Activated T-helper 17 cell treated with anti-CD3 and anti-CD28 coated beads, Interleukin-2, amount 50 U/mL, for 72 hours (primary cell): Measurements from ENCODE around the gene PEX10. TPM values are rescaled to one million over a fixed set of nuclear protein-coding genes. Genes with fewer than 3 reads are reported as not detected.

Experiments used
- ATAC-seq: fragments of 150-1000 bp; cut with Tn5 transposase; replicated peaks from 2 replicates; pipeline ENCODE4 v1.10.0; 2021; ENCODE audit warnings: mild to moderate bottlenecking, moderate library complexity
- H3K27ac Mint-ChIP-seq: one replicate; pipeline ENCODE4 v1.8.0; 2022; ENCODE audit warnings: mixed read lengths
- H3K27me3 Mint-ChIP-seq: one replicate; pipeline ENCODE4 v1.8.0; 2022; ENCODE audit warnings: mixed read lengths
- H3K36me3 Mint-ChIP-seq: one replicate; pipeline ENCODE4 v1.8.0; 2022; ENCODE audit warnings: low read depth, mild to moderate bottlenecking, mixed read lengths
- H3K4me1 Mint-ChIP-seq: one replicate; pipeline ENCODE4 v1.8.0; 2022; ENCODE audit warnings: mixed read lengths
- H3K4me3 Mint-ChIP-seq: one replicate; pipeline ENCODE4 v1.8.0; 2022; ENCODE audit warnings: mild to moderate bottlenecking, mixed read lengths
- H3K9me3 Mint-ChIP-seq: one replicate; pipeline ENCODE4 v1.8.0; 2022; ENCODE audit warnings: mixed read lengths
- total RNA-seq, 2 donors: library from RNA; stranded (reverse); gene quantifications; one replicate each; pipeline ENCODE4 v1.2.3, GENCODE V29; 2022

Gene PEX10
- total RNA-seq, 2 donors from 2014 or later: 10.0 to 13.1 TPM

- Mint-ChIP-seq H3K27me3 (no peaks in the 10 kb centered on the region), H3K27ac (peak overlapping the region; percentile 46), H3K9me3 (no peaks in the 10 kb centered on the region), H3K4me1 (peaks cover under 1% of the 10 kb centered on the region), H3K36me3 (peaks cover 27% of the 10 kb centered on the region), H3K4me3 (no peak overlapping the region)
- no peak for ATAC-seq
Observed at GRCh38 chr1:2408859-2409276, 3.5 kb downstream of the PEX10 start.

GRCh38 chr1:2408456-2408855 lies 3.9 kb downstream of the PEX10 start:
- no peak overlapping the region for H3K4me3 Mint-ChIP-seq
- no peak for ATAC-seq
- no peaks in the 10 kb centered on the region for H3K9me3 Mint-ChIP-seq
- no peak overlapping the region for H3K27ac Mint-ChIP-seq
- H3K36me3 Mint-ChIP-seq: peaks cover 30% of the 10 kb centered on the region
- no peaks in the 10 kb centered on the region for H3K4me1 Mint-ChIP-seq
- no peaks in the 10 kb centered on the region for H3K27me3 Mint-ChIP-seq

DNA sequence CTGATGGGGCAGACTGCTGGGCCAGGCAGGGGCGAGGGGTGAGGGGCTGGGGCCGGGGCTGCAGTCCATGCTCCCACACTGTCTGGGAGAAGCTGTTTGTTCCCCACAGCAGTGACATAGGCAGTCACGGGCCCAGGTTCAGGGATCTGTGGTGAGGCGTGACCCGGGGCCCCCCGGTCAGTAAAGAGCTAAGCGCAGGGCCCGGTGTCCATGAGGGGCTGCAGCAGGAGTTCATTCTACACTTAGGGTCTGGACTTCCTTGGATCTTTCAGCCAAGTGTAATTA lies 4.4 kb downstream of the PEX10 start:
- Mint-ChIP-seq H3K27me3 (no peaks in the 10 kb centered on the region), H3K9me3 (no peaks in the 10 kb centered on the region), H3K36me3 (peaks cover 35% of the 10 kb centered on the region), H3K4me3 (no peak overlapping the region), H3K4me1 (no peaks in the 10 kb centered on the region), H3K27ac (no peak overlapping the region)
- ATAC-seq: no peak

GRCh38 chr1:2407166-2407990 lies 5.0 kb downstream of the PEX10 start:
- H3K4me1 Mint-ChIP-seq: no peaks in the 10 kb centered on the region
- H3K9me3 Mint-ChIP-seq: no peaks in the 10 kb centered on the region
- peaks cover 41% of the 10 kb centered on the region for H3K36me3 Mint-ChIP-seq
- H3K27me3 Mint-ChIP-seq: no peaks in the 10 kb centered on the region
- no peak for ATAC-seq
- H3K27ac Mint-ChIP-seq: no peak overlapping the region
- H3K4me3 Mint-ChIP-seq: no peak overlapping the region

DNA sequence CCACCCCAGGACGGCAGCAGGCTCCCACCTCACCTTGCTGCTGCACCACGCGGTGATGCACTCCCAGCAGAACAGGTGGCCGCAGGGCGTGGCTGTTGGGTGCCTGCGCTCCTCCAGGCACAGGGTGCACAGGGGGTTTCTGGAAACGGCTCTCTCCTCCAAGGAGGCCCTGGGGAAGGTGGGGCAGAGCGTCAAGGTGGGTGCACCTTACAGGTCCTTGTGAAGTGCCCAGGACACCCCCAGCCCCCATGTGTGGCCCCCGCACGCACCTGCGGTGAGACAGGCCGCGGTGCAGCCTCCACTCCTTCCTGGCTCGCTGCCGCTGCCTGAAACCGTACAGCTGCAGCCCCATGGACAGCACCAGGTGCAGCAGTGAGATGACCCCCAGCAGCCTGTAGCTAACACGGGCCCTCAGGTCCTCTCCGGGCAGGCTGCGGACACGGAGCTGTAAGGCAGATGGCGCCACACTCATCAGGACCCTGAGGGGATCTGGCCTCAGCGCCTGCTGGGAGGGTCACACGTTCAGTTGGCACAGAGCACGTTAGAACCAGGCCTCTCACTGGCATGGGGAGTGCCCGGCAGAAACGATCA lies 5.8 kb downstream of the PEX10 start:
- no peak overlapping the region for H3K4me3 Mint-ChIP-seq
- no peaks in the 10 kb centered on the region for H3K9me3 Mint-ChIP-seq
- H3K27ac Mint-ChIP-seq: no peak overlapping the region
- H3K27me3 Mint-ChIP-seq: no peaks in the 10 kb centered on the region
- H3K36me3 Mint-ChIP-seq: peaks cover 49% of the 10 kb centered on the region
- H3K4me1 Mint-ChIP-seq: no peaks in the 10 kb centered on the region
- no peak for ATAC-seq

- no peaks in the 10 kb centered on the region for H3K9me3 Mint-ChIP-seq
- H3K27me3 Mint-ChIP-seq: no peaks in the 10 kb centered on the region
- ATAC-seq: no peak
- H3K4me1 Mint-ChIP-seq: peaks cover under 1% of the 10 kb centered on the region
- no peak overlapping the region for H3K4me3 Mint-ChIP-seq
- no peak overlapping the region for H3K27ac Mint-ChIP-seq
- H3K36me3 Mint-ChIP-seq: peaks cover 54% of the 10 kb centered on the region
Observed at GRCh38 chr1:2405588-2406295, 6.6 kb downstream of the PEX10 start.

DNA sequence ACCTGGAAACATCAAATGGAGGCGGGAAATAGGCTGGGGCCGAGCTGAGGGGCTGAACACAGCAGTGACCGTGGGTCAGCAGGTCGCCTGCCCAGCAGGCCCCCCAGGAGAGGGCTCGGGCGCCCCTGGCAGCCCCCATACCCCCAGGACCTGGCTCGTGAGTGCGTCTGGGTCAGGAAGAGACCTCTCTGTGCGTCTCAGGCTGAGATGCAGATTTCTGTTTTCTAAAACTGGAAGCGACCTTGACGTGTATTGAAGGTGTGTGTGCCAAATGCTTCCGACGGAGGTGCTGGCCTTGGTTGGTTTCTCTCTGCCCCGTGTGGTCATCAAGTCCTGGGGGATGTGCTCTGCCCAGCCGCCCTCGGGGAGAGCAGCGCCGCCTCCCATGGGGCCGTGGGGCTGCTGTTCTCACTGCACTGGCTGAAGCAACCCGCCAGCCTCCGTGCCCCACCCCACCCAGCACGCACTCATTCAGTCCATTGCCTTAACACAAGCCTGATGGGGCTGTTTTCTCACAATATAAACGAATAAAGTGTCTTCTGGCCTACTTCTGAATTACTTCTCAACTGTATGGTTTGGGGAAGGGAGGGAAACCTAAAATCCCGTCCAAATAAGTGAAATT lies 7.4 kb downstream of the PEX10 start:
- no peak for ATAC-seq
- H3K4me3 Mint-ChIP-seq: no peak overlapping the region
- peaks cover 62% of the 10 kb centered on the region for H3K36me3 Mint-ChIP-seq
- H3K27ac Mint-ChIP-seq: no peak overlapping the region
- H3K9me3 Mint-ChIP-seq: no peaks in the 10 kb centered on the region
- H3K27me3 Mint-ChIP-seq: no peaks in the 10 kb centered on the region
- H3K4me1 Mint-ChIP-seq: peaks cover 8% of the 10 kb centered on the region

DNA sequence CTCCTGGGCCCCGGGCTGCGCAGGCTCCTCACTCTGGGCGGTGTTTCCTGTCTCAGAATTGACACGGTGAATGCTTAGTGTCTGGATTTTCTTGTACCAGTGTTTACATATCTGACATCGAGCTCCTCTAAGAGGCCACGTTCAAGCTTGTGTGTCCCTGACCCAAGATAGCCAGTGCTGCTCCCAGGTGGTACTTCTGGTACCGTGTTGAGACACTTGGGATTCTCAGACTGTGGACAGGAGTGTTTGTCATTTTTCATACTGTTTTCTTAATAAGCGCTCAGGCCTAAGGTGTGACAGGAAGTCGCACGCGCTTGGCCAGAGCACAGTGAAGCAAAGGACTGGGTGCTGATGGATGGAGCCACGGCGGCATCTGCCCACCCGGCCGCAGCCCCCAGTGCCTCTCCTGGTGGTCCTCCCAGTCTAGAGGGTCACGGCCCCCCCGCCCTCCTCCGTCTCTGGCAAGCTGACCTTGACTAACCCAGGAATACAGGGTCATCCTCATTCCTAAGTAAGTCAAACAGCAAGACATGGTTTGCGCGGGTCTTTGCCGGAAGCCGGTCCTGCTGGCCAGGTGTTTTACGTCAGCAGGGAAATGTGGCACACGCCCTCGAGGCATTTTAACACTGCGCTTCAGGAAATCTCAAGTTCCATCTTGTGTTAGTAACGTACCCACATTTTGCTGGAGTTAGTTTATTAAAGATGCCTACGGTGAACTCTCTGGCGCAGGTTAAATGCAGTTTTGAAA lies 8.0 kb downstream of the PEX10 start:
- H3K27ac Mint-ChIP-seq: no peak overlapping the region
- H3K9me3 Mint-ChIP-seq: no peaks in the 10 kb centered on the region
- H3K4me1 Mint-ChIP-seq: peaks cover 8% of the 10 kb centered on the region
- no peaks in the 10 kb centered on the region for H3K27me3 Mint-ChIP-seq
- H3K4me3 Mint-ChIP-seq: no peak overlapping the region
- ATAC-seq: no peak
- peaks cover 67% of the 10 kb centered on the region for H3K36me3 Mint-ChIP-seq

DNA sequence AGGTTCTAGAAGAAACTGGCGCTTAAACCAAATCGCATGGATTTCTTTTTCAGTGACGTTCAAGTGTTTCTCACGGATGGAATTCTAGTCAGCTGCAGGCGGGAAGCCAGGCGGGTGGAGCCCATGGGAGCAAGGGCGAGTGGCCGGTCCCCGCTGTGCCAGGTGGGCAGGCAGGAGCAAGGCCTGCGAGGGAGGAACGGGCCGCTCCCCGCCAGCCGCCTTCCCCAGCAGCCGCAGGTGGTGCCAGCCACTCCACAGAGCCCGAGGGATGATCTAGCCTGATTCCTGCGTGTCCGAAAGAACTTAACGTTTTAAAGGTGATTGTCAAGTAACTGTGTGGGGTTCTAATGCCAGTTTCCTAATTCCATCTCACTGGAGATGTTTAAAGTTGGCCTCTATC lies 9.1 kb downstream of the PEX10 start:
- Mint-ChIP-seq H3K27me3 (no peaks in the 10 kb centered on the region), H3K9me3 (no peaks in the 10 kb centered on the region), H3K4me3 (no peak overlapping the region), H3K36me3 (peaks cover 73% of the 10 kb centered on the region), H3K27ac (no peak overlapping the region), H3K4me1 (peaks cover 8% of the 10 kb centered on the region)
- ATAC-seq: no peak

- peaks cover 8% of the 10 kb centered on the region for H3K4me1 Mint-ChIP-seq
Observed at GRCh38 chr1:2402420-2402819, 9.9 kb downstream of the PEX10 start.

DNA sequence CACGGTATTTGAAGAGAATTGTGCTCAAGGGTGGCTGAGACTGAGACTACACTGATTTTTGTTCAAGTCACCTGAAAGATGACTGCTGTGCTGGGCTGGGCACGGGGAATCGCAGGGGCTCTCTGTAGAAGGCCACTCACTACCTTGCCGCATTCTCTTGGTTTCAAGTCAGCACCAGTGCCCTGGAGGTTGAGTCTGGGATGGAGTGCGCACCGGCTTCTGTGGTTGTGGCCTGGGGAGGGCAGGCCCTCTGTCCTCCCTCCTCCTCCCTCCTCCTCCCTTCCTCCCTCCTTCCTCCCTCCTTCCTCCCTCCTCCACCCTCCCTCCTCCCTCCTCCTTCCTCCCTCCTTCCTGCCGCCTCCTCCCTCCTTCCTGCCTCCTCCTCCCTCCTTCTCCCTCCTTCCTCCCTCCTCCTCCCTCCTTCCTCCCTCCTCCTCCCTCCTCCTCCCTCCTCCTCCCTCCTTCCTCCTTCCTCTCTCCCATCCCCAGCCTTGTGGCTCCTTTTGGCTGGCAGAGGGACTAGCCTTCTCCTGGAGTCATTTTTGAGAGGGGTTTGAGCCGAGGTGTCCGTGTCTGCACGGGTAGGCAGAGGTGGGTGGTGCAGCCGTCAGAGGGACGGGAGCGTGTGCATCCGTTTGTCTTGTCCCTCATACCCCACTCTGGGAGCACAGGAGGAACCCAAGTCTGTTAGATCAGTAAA lies 11.3 kb downstream of the PEX10 start:
- peak; percentile 76 for ATAC-seq
- H3K27ac Mint-ChIP-seq: peak overlapping the region; percentile 70
- H3K27me3 Mint-ChIP-seq: no peaks in the 10 kb centered on the region
- no peaks in the 10 kb centered on the region for H3K9me3 Mint-ChIP-seq
- H3K4me1 Mint-ChIP-seq: peaks cover 8% of the 10 kb centered on the region
- H3K4me3 Mint-ChIP-seq: no peak overlapping the region
- peaks cover 89% of the 10 kb centered on the region for H3K36me3 Mint-ChIP-seq

More at GRCh38 chr1:2402420-2402819, 9.9 kb downstream of the PEX10 start:
- Mint-ChIP-seq H3K4me3 (no peak overlapping the region), H3K36me3 (peaks cover 81% of the 10 kb centered on the region), H3K9me3 (no peaks in the 10 kb centered on the region), H3K27me3 (no peaks in the 10 kb centered on the region), H3K27ac (peak overlapping the region; percentile 70)
- no peak for ATAC-seq

DNA sequence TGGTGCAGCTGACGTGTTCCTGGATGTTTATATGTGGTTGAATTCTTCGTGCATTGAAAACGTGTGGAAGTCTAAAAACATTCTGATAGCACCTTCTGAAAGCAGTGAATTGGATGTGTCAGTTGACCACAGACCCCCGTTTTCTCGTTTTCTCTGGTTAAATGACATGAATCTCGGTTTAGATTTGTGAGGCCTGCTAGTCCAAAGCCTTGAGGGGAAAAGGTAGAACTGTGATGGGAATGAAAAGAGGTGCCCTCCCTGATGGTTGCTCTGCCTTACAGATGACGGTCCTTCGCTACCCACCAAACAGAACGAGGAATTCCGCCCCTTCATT lies 11.8 kb downstream of the PEX10 start:
- Mint-ChIP-seq H3K27me3 (no peaks in the 10 kb centered on the region), H3K36me3 (peaks cover 92% of the 10 kb centered on the region), H3K4me1 (peaks cover 8% of the 10 kb centered on the region), H3K9me3 (no peaks in the 10 kb centered on the region), H3K4me3 (no peak overlapping the region), H3K27ac (peak overlapping the region; percentile 66)
- ATAC-seq: peak; percentile 82

DNA sequence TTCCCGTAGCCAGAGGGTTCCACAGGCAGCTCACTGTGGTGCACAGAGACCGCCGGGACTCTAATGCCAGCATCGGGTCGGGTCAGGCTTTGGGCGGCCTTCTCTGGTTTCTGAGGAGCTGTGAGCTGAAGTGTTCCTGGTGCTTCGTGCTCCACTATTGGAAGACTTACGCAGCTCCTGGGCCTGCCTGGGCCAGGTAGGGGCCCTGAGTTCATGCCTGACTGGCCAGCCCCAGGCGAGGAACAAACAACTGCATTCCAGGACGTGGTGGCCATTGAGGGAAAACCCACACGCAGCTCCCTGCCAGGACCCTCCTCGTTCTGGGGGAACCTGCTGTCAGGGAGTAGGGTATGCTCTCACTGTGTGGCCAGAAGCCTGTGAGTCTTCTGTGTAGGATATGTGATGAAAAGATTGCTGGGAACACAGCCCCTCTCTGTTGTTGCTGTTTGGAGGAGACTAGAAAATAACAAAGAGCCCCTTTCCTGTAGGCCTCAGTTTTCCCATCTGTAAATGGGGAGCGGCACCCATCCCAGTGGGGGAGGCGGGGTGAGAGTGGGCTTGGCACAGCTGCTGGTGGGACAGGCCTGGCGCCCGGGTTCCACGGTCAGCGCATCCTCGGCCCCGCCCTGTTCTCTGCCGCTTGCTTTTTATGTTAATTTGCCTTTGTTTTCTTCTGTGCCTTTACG lies 12.3 kb downstream of the PEX10 start:
- H3K36me3 Mint-ChIP-seq: peaks cover 93% of the 10 kb centered on the region
- peaks cover 8% of the 10 kb centered on the region for H3K4me1 Mint-ChIP-seq
- H3K4me3 Mint-ChIP-seq: no peak overlapping the region
- H3K27ac Mint-ChIP-seq: peak overlapping the region; percentile 66
- no peak for ATAC-seq
- no peaks in the 10 kb centered on the region for H3K9me3 Mint-ChIP-seq
- H3K27me3 Mint-ChIP-seq: no peaks in the 10 kb centered on the region
